ENCODE results near the gene INHBA.

INHBA gene

GRCh38 chr7:41702635-41703371 is at the start of gene INHBA:
TSS of gene INHBA (minus strand) at chr7:41703090. CDS start at chr7:41700374, 2,716 bp downstream.
- no peak for DNase-seq

GRCh38 chr7:41752615-41753014 is 49.7 kb upstream of the INHBA start:
- no peak for DNase-seq

GRCh38 chr7:41750661-41751540 is 48.0 kb upstream of the INHBA start:
- no peak for DNase-seq

- DNase-seq: no peak
Measured at GRCh38 chr7:41747961-41748360, 45.1 kb upstream of the INHBA start.

- DNase-seq: no peak
Measured at GRCh38 chr7:41745451-41745850, 42.6 kb upstream of the INHBA start.

- no peak for DNase-seq
Measured at GRCh38 chr7:41744161-41744560, 41.3 kb upstream of the INHBA start.

- no peak for DNase-seq
Measured at GRCh38 chr7:41742401-41743020, 39.6 kb upstream of the INHBA start.

- no peak for DNase-seq
Measured at GRCh38 chr7:41738806-41739205, 35.9 kb upstream of the INHBA start.

- DNase-seq: no peak
Measured at GRCh38 chr7:41738336-41738735, 35.4 kb upstream of the INHBA start.

GRCh38 chr7:41735206-41735605 is 32.3 kb upstream of the INHBA start:
- no peak for DNase-seq

GRCh38 chr7:41732843-41733306 is 30.0 kb upstream of the INHBA start:
- DNase-seq: no peak

GRCh38 chr7:41732436-41732785 is 29.5 kb upstream of the INHBA start:
- DNase-seq: no peak

- DNase-seq: no peak
Measured at GRCh38 chr7:41731493-41732435, 28.9 kb upstream of the INHBA start.

- no peak for DNase-seq
Measured at GRCh38 chr7:41730668-41731067, 27.8 kb upstream of the INHBA start.

GRCh38 chr7:41730161-41730560 is 27.3 kb upstream of the INHBA start:
- no peak for DNase-seq

- DNase-seq: no peak
Measured at GRCh38 chr7:41729059-41729458, 26.2 kb upstream of the INHBA start.

- DNase-seq: no peak
Measured at GRCh38 chr7:41725013-41725412, 22.1 kb upstream of the INHBA start.

- DNase-seq: no peak
Measured at GRCh38 chr7:41720886-41721285, 18.0 kb upstream of the INHBA start.

- no peak for DNase-seq
Measured at GRCh38 chr7:41720046-41720445, 17.2 kb upstream of the INHBA start.

- DNase-seq: no peak
Measured at GRCh38 chr7:41716691-41717090, 13.8 kb upstream of the INHBA start.

- DNase-seq: no peak
Measured at GRCh38 chr7:41715000-41715399, 12.1 kb upstream of the INHBA start.

- no peak for DNase-seq
Measured at GRCh38 chr7:41711283-41712064, 8.6 kb upstream of the INHBA start.

Measured in activated naive CD4-positive, alpha-beta T cell treated with anti-CD3 and anti-CD28 coated beads, Interleukin-2, amount 50 U/mL, for 16 hours (primary cell).